GM23248 (cell line): ENCODE measurements around the gene DLG2.

ENCODE experiments used
- EZH2 ChIP-seq: fragments of 200-600 bp; sonication (generic); IDR thresholded peaks from 2 replicates; pipeline ENCODE4 v1.6.1; 2018; ENCODE audit warnings: antibody characterized with exemption, mild to moderate bottlenecking; ENCODE audit not compliant: insufficient read depth, poor library complexity, severe bottlenecking
- EZH2phosphoT487 ChIP-seq: fragments of 200-600 bp; sonication (generic); IDR thresholded peaks from 2 replicates; pipeline ENCODE4 v1.6.1; 2018; ENCODE audit warnings: antibody characterized with exemption, moderate library complexity, mild to moderate bottlenecking, low read depth; ENCODE audit not compliant: insufficient read depth

DNA sequence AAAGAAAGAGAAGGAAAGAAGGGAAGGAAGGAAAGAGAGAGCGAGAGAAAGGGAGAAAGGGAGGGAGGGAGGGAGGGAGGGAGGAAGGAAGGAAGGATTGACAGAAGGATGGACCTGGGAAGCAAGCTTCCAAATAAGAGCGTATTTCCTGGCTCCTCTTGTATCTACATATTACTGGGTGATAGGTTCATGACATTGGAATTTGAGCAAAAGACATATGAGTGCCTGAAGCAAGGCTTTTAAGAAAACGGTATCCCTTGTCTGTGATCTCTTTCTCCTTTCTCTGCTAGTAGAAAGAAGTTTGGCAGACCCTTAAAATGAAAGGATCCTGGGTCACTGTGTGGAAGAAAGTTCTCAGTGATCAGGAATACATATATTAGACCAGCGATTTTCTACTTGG is 1408.8 kb downstream of the DLG2 start:
- TF ChIP-seq EZH2 (no peak), EZH2phosphoT487 (no peak)
